SU-DHL-6 (cell line): Measurements from ENCODE around the gene MX2.

ENCODE experiments used
- EZH2phosphoT487 ChIP-seq: fragments of 200-600 bp; sonication (generic), shearing (Covaris generic); conservative IDR thresholded peaks from 2 replicates; pipeline ENCODE4 v1.6.1; 2018; ENCODE audit warnings: mild to moderate bottlenecking, antibody characterized with exemption, low read length, moderate library complexity, mixed read lengths
- TF ChIP-seq, protein P1 (sequence below): fragments of 200-600 bp; sonication (generic); IDR thresholded peaks from one replicate; pipeline ENCODE4 v1.5.1; 2017; ENCODE audit warnings: antibody characterized with exemption, mild to moderate bottlenecking, low read length, moderate library complexity; ENCODE audit not compliant: insufficient read depth, poor library complexity, severe bottlenecking

DNA sequence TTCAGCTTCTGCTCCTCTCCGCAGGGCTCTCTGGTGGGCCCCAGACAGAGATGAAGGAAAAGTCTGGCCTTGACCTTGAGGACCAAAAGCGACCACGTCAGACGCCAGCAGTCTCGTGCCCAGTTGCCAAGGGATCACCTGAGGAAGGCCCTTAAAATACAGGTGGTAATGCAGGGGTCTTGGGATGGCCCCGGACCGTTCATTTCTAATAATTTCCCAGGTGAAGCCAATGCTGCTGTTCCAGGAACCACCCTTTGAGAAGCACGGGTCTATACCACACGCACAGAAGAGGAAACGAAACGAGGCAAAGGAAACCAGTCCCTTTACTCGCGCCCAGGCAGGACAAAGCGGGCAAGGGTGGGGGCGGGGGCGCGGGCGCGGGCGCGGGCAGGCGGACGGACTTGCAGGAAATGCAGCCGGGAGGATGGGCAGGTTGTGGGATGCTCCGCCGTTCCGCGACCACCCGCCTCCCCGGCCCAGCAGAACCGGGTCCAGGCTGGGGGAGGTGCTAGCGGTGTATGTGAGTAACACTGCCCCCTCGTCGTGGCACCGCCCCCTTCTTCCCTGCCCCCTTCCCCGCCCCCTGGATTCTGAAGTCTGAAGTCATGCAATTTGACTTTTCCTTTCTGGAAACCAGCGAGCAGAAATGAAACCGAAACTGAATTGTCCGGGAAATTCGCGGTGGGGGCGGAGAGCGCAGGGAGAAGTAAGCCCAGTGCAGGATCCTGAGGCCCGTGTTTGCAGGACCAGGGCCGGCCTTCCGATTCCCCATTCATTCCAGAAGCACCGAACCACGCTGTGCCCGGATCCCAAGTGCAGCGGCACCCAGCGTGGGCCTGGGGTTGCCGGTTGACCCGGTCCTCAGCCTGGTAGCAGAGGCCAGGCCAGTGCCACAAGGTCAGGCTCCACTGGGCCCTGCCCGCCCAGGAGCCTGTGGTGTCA is 58.4 kb downstream of the MX2 start:
- TF ChIP-seq EZH2phosphoT487, result no peak
- TF ChIP-seq, protein P1, sequence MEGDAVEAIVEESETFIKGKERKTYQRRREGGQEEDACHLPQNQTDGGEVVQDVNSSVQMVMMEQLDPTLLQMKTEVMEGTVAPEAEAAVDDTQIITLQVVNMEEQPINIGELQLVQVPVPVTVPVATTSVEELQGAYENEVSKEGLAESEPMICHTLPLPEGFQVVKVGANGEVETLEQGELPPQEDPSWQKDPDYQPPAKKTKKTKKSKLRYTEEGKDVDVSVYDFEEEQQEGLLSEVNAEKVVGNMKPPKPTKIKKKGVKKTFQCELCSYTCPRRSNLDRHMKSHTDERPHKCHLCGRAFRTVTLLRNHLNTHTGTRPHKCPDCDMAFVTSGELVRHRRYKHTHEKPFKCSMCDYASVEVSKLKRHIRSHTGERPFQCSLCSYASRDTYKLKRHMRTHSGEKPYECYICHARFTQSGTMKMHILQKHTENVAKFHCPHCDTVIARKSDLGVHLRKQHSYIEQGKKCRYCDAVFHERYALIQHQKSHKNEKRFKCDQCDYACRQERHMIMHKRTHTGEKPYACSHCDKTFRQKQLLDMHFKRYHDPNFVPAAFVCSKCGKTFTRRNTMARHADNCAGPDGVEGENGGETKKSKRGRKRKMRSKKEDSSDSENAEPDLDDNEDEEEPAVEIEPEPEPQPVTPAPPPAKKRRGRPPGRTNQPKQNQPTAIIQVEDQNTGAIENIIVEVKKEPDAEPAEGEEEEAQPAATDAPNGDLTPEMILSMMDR, result no peak
